OCI-LY7 (cell line): Measurements from ENCODE around the gene TASOR2.

ENCODE experiments used
- EZH2phosphoT487 ChIP-seq: fragments of 200-600 bp; sonication (generic); IDR thresholded peaks from 2 replicates; pipeline ENCODE4 v1.6.1; 2018; ENCODE audit warnings: low read depth, borderline replicate concordance, mild to moderate bottlenecking, mixed run types, antibody characterized with exemption, low read length, moderate library complexity, mixed read lengths
- TF ChIP-seq, protein P1 (sequence below): fragments of 200-600 bp; sonication (generic); conservative IDR thresholded peaks from 2 replicates; pipeline ENCODE4 v1.5.1; 2014; ENCODE audit warnings: mild to moderate bottlenecking, antibody characterized with exemption, low read length, moderate library complexity, mixed read lengths

DNA sequence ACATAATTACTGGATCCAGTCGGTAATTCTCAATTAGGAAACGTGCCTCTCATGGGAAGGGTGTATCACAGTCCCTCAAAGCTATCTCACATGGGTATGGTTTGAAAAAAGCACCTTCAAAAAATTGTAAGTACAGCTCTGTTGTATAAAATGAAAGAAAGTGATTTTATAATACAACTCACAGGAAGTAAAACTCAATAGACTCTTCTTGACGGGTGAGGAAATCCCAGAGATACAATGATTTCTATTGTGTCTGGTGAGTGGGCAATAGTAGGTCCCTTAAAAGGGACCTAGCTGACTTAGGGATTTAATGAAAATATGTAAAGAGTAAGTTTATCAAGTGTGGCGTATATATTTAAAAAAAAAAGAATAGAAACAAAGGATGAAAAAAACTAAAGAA is 27.0 kb downstream of the TASOR2 start:
- TF ChIP-seq, protein P1, sequence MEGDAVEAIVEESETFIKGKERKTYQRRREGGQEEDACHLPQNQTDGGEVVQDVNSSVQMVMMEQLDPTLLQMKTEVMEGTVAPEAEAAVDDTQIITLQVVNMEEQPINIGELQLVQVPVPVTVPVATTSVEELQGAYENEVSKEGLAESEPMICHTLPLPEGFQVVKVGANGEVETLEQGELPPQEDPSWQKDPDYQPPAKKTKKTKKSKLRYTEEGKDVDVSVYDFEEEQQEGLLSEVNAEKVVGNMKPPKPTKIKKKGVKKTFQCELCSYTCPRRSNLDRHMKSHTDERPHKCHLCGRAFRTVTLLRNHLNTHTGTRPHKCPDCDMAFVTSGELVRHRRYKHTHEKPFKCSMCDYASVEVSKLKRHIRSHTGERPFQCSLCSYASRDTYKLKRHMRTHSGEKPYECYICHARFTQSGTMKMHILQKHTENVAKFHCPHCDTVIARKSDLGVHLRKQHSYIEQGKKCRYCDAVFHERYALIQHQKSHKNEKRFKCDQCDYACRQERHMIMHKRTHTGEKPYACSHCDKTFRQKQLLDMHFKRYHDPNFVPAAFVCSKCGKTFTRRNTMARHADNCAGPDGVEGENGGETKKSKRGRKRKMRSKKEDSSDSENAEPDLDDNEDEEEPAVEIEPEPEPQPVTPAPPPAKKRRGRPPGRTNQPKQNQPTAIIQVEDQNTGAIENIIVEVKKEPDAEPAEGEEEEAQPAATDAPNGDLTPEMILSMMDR: no peak
- TF ChIP-seq EZH2phosphoT487: no peak
